HCT116 (cell line): Measurements from ENCODE around the gene GNS. TPM values are rescaled to one million over a fixed set of nuclear protein-coding genes. Genes with fewer than 3 reads are reported as not detected.

Source experiments
- ATAC-seq: fragments of 200-7000 bp; cut with Tn5 transposase; 2 replicates; pipeline ENCODE4 v1.9.1; 2020; ENCODE audit warnings: mild to moderate bottlenecking, moderate library complexity
- BruUV-seq: library from RNA; stranded (reverse); fragments of 400-500 nt; replicated peaks from 2 replicates; lab custom pipeline; 2021; lab: Mats Ljungman, UMichigan
- CTCF ChIA-PET: fragments of 300-600 bp; sonication (Branson Sonifier 250); formaldehyde crosslinking; loops from one replicate; lab custom pipeline; 2021; ENCODE audit warnings: antibody characterized with exemption; lab: Charles Lee
- POLR2A ChIA-PET: fragments of 300-600, 350-600 bp; sonication (Branson Sonifier 250); formaldehyde crosslinking; loops from one replicate; lab custom pipeline; 2021; ENCODE audit warnings: antibody characterized with exemption; lab: Charles Lee
- RAD21 ChIA-PET, 2 experiments: fragments of 300-600 bp; sonication (Branson Sonifier 250); formaldehyde crosslinking; loops; one replicate each; lab custom pipeline; 2023; ENCODE audit warnings: low total read pairs in 2 of 2; ENCODE audit not compliant: uncharacterized antibody in 2 of 2, unreplicated experiment in 2 of 2, low non-redundant PET in 1 of 2; lab: Charles Lee
- DNase-seq: peaks from one replicate; pipeline ENCODE4 v3.0.0-alpha.2; 2010; ENCODE audit warnings: low read depth, low spot score
- H2AFZ ChIP-seq: fragments of 200-600 bp; shearing (Covaris generic), sonication (generic); 2 replicates; pipeline ENCODE4 v1.6.1; 2017; ENCODE audit warnings: low read depth, mixed run types, mixed read lengths, antibody characterized with exemption, low read length; ENCODE audit not compliant: poor library complexity, severe bottlenecking
- H3K27ac ChIP-seq: 2 replicates; pipeline ENCODE4 v1.5.1; 2012; ENCODE audit warnings: low read depth, low read length
- H3K27me3 ChIP-seq: fragments of 200-600 bp; sonication (generic); 2 replicates; pipeline ENCODE4 v1.6.1; 2016; ENCODE audit warnings: mixed run types, low read length, mixed read lengths; ENCODE audit not compliant: insufficient read depth
- H3K36me3 ChIP-seq, 2 experiments: fragments of 200-500 bp in 1 of 2; fragments of 200-600 bp in 1 of 2; sonication (Bioruptor generic) in 1 of 2; sonication (generic) in 1 of 2; 2 replicates each; pipeline versions ENCODE4 v1.5.1 to v1.6.1; 2014 to 2016; ENCODE audit warnings: low read length in 2 of 2, inconsistent platforms in 1 of 2, mixed read lengths in 1 of 2, mixed run types in 1 of 2; ENCODE audit not compliant: insufficient read depth in 2 of 2, control insufficient read depth in 1 of 2
- H3K4me1 ChIP-seq, 2 experiments: fragments of 200-600 bp in 1 of 2; sonication (generic) in 1 of 2; 2 replicates each; pipeline versions ENCODE4 v1.5.1 to v1.6.1; 2012 to 2017; ENCODE audit warnings: low read length in 2 of 2, inconsistent platforms in 1 of 2, mild to moderate bottlenecking in 1 of 2, mixed read lengths in 1 of 2, mixed run types in 1 of 2, moderate library complexity in 1 of 2; ENCODE audit not compliant: insufficient read depth in 2 of 2, control insufficient read depth in 1 of 2
- H3K4me2 ChIP-seq: fragments of 200-600 bp; sonication (generic); 2 replicates; pipeline ENCODE4 v1.6.1; 2017; ENCODE audit warnings: mixed run types, low read length, mixed read lengths
- H3K4me3 ChIP-seq, 2 experiments: fragments of 200-600 bp in 1 of 2; sonication (generic) in 1 of 2; replicated peaks in 1 of 2; 2 replicates each; pipeline ENCODE4 v1.5.1; 2011 to 2016; ENCODE audit warnings: low read length in 2 of 2, control low read depth in 1 of 2, low read depth in 1 of 2, mild to moderate bottlenecking in 1 of 2, mixed read lengths in 1 of 2, mixed run types in 1 of 2
- H3K79me2 ChIP-seq: fragments of 200-600 bp; sonication (generic); 2 replicates; pipeline ENCODE4 v1.6.1; 2017; ENCODE audit warnings: mild to moderate bottlenecking, mixed run types, low read length, moderate library complexity, mixed read lengths; ENCODE audit not compliant: insufficient read depth
- H3K9ac ChIP-seq: fragments of 200-600 bp; sonication (generic); 2 replicates; pipeline ENCODE4 v1.6.1; 2016; ENCODE audit warnings: low read length, mixed read lengths
- H3K9me2 ChIP-seq: fragments of 200-600 bp; sonication (generic), shearing (Covaris generic); 2 replicates; pipeline ENCODE4 v1.6.1; 2017; ENCODE audit warnings: mixed run types, mild to moderate bottlenecking, moderate library complexity; ENCODE audit not compliant: insufficient read depth
- H3K9me3 ChIP-seq, 2 experiments: fragments of 200-500 bp in 1 of 2; fragments of 200-600 bp in 1 of 2; sonication (Bioruptor generic) in 1 of 2; sonication (generic) in 1 of 2; 2 replicates each; pipeline ENCODE4 v1.6.1; 2014 to 2017; ENCODE audit warnings: low read length in 2 of 2, mixed read lengths in 2 of 2, inconsistent platforms in 1 of 2, low read depth in 1 of 2, mild to moderate bottlenecking in 1 of 2, mixed run types in 1 of 2, moderate library complexity in 1 of 2; ENCODE audit not compliant: control insufficient read depth in 1 of 2, insufficient read depth in 1 of 2
- H4K20me1 ChIP-seq: fragments of 200-600 bp; sonication (generic), shearing (Covaris generic); 2 replicates; pipeline ENCODE4 v1.6.1; 2017; ENCODE audit warnings: mixed run types, mild to moderate bottlenecking, moderate library complexity; ENCODE audit not compliant: insufficient read depth
- ATF3 ChIP-seq: IDR thresholded peaks from 2 replicates; pipeline ENCODE4 v1.6.1; 2012
- CBX3 ChIP-seq: IDR thresholded peaks from 2 replicates; pipeline ENCODE4 v1.6.1; 2012; ENCODE audit warnings: low read depth
- ELF1 ChIP-seq: IDR thresholded peaks from 2 replicates; pipeline ENCODE4 v1.6.1; 2012; ENCODE audit warnings: low read depth, borderline replicate concordance
- EZH2 ChIP-seq: fragments of 200-600 bp; sonication (generic); IDR thresholded peaks from 2 replicates; pipeline ENCODE4 v1.6.1; 2017; ENCODE audit warnings: antibody characterized with exemption, mixed run types
- EZH2phosphoT487 ChIP-seq: fragments of 200-600 bp; IDR thresholded peaks from 2 replicates; pipeline ENCODE4 v1.6.1; 2018; ENCODE audit warnings: antibody characterized with exemption, borderline replicate concordance
- JUND ChIP-seq: IDR thresholded peaks from 2 replicates; pipeline ENCODE4 v1.6.1; 2012
- POLR2A ChIP-seq: IDR thresholded peaks from 2 replicates; pipeline ENCODE4 v1.7.0; 2011; ENCODE audit warnings: borderline replicate concordance; ENCODE audit not compliant: insufficient read depth, insufficient read length; ENCODE audit errors: extremely low read depth
- POLR2AphosphoS5 ChIP-seq: IDR thresholded peaks from 2 replicates; pipeline ENCODE4 v1.6.1; 2011; ENCODE audit warnings: mild to moderate bottlenecking, low read depth, low read length, moderate library complexity
- REST ChIP-seq: IDR thresholded peaks from 2 replicates; pipeline ENCODE4 v1.6.1; 2012; ENCODE audit warnings: low read depth
- SIN3A ChIP-seq: IDR thresholded peaks from 2 replicates; pipeline ENCODE4 v1.6.1; 2012; ENCODE audit warnings: low read depth
- SP1 ChIP-seq: IDR thresholded peaks from 2 replicates; pipeline ENCODE4 v1.6.1; 2012; ENCODE audit warnings: low read depth
- YY1 ChIP-seq: IDR thresholded peaks from 2 replicates; pipeline ENCODE4 v1.6.1; 2011; ENCODE audit warnings: low read length, low read depth, moderate library complexity, mild to moderate bottlenecking; ENCODE audit not compliant: insufficient replicate concordance; ENCODE audit errors: extremely low read depth
- ZNF274 ChIP-seq: fragments of 200-500 bp; sonication (Bioruptor generic); IDR thresholded peaks from 2 replicates; pipeline ENCODE4 v1.6.1; 2014; ENCODE audit warnings: mild to moderate bottlenecking, low read depth, low read length, inconsistent platforms
- intact Hi-C: fragments of 100-400 bp; cut with micrococcal nuclease; formaldehyde crosslinking; loops from 2 replicates; pipeline ENCODE4 v1.10.0; 2022
- total RNA-seq: library from RNA; stranded (reverse); gene quantifications from one replicate; pipeline ENCODE4 v1.2.1, GENCODE V29; 2021; ENCODE audit not compliant: unreplicated experiment

The GNS gene
- total RNA-seq, 1 experiment from 2014 or later = 45.7 TPM

- TF ChIP-seq EZH2 (no peak), ATF3 (no peak), REST (no peak), CBX3 (no peak)
These were observed 22.3 kb upstream of the GNS start (continued) for GRCh38 chr12:64781280-64782190.

- no TSS peak for BruUV-seq
- peak overlapping the region; percentile 72 for H3K4me2 ChIP-seq
- ChIA-PET CTCF (interaction anchor here (0.6 to 4.3 kb wide), 4 partner anchors 15 to 231 kb away, joined by 3 to 23 read pairs (median 12); no protein-coding TSS in a partner anchor), RAD21 (no interaction called here), POLR2A (interaction anchor here (1.3 to 1.4 kb wide), 2 partner anchors 15 to 21 kb away, joined by 4 to 5 read pairs; no protein-coding TSS in a partner anchor)
- peak; percentile 85 for ATAC-seq
- DNase-seq = no peak
- H4K20me1 ChIP-seq = no peaks in the 10 kb centered on the region
- H2AFZ ChIP-seq = peak overlapping the region; percentile 93
- peak overlapping the region; percentile 74 for H3K9ac ChIP-seq
- no peaks in the 10 kb centered on the region for H3K27me3 ChIP-seq
- H3K9me2 ChIP-seq = no peaks in the 10 kb centered on the region
- H3K9me3 ChIP-seq = no peaks in the 10 kb centered on the region
- peak overlapping the region; percentile 57 to 78 for H3K4me3 ChIP-seq
- peaks cover 12 to 20% of the 10 kb centered on the region in 2 experiments for H3K4me1 ChIP-seq
- no peaks in the 10 kb centered on the region for H3K36me3 ChIP-seq
- intact Hi-C loops = no loop called here
- H3K79me2 ChIP-seq = peaks cover 48% of the 10 kb centered on the region
- peak overlapping the region; percentile 88 for H3K27ac ChIP-seq
- TF ChIP-seq ELF1 (no peak), POLR2A (peak; percentile 31), SP1 (no peak), POLR2AphosphoS5 (peak; percentile 53), ZNF274 (no peak), CBX3 (peak; percentile 27; the same call in 1 of the 2 replicates), SIN3A (0 out of 2 replicates have a peak, but pooled peaks have one; percentile 27), YY1 (no peak), JUND (no peak), EZH2phosphoT487 (no peak), REST (no peak)
These were observed 21.5 kb upstream of the GNS start for GRCh38 chr12:64780531-64781279.
